ENCODE measurements around the gene ECSCR. TPM values are rescaled to one million over a fixed set of nuclear protein-coding genes. Genes with fewer than 3 reads are reported as not detected.
A peak's percentile ranks its signal among the peaks of the same experiment; 100 is the strongest.
"Not testable (repeated sequence)": the region's sequence is repeated elsewhere in the genome, so short reads cannot be mapped to it uniquely, and the experiment has no call there.

Gene ECSCR
- total RNA-seq, 1 donor from 2014 or later = 406 TPM

DNA sequence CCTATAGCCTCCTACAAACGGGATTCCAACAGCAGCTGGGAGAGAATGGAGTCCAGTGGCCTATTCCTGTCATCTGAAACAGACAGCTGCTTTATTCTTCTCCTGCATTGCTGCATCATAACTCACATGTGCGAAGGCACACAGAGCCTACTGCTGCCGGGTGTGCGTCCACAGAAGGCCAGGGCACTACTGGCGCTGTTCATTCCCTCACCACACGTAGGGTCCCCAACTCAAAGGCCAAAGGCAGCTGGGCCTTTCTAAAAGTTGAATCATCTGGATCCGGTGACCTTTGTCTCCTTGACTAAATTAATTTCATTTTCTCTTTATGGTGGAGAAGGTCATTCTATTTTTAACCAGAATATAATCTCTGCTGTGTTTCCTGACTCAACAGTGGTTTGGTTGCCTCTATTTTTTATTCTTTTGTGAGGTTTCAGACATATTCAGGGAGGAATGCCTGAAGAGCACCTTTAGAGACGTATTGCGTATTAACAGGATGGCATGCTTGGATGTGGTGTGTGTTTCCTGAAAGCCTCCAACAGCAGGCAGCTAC is 47.9 kb downstream of the ECSCR start:
- DNase-seq (ENCODE audit: low read depth in 2 of 2) = peak; percentile 37 to 38

DNA sequence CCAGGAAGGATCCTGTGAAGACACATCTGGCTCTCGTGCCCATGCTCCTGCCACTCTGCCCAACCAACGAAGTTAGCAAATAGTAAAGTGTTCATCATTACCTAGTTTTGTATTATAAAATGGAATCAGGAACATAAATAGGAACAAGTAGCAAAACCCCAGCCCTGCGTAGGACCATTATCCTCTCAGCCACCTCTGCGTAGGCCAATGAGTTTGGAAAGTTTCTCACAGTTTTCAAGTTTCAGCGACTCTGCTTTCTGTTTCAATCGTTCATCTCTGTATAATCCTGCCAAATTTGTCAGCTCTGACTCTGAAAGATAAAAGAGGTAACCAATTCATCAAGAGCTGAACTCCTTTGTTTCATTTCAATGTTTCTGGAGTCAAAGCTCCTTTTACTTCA is 48.6 kb downstream of the ECSCR start:
- no peak for DNase-seq (ENCODE audit: low read depth in 2 of 2)

DNA sequence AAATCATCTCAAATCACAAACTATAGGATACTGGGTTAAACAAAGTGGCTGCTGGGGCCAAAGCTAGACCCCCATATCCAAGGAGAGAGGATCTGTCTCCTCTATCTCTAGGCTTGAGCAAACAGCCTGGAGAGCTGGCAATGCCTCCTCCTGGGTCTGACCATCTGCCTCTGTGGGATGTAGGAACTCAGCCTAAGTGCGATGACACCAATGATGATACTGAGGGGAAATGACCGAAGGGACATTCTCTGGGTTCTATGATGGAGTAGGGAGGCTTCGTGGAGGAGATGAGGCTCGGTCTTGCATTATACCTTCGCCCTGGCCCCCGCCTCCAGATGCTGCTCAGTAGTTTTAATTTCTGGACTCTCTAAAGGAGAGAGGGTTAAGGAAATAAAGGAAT is 49.4 kb downstream of the ECSCR start:
- DNase-seq (ENCODE audit: low read depth in 2 of 2) = no peak

DNA sequence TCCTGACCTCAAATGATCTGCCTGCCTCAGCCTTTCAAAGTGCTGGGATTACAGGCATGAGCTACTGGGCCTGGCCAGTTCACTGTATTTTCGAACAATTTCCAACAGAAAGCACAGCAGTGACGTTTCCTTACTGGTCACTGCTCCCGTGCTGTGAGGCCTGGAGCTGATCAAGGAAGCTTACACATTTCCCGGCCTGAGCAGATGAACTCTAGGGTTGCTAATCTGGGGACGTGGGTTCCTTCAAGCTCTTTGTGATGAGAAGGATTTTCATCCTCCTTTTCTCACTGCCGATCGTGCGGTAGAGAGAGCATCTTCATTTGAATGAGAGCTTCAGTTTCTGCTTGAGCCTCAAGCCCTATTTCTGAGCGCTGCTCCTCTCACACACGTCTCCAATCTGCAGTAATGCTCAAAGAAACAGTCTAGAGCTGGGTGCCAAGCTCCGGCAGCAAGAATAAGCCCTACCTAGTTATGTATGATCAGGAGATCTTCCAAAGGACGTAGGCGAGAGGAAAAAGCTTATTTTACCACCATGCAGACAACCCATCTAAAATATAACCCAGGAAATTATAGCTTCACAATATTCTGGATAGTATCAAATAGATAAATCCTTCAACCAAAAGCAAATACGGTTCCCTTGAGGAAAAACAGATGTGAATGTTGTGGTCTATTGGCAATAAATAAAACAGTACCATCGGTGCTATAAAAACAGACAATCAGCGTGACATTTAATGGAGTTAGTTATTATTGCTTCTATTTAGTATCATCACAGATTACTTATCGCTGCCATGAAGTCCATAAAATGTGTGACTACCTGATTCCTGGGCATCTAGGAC is 51.3 kb downstream of the ECSCR start:
- DNase-seq (ENCODE audit: low read depth in 2 of 2) = no peak

DNA sequence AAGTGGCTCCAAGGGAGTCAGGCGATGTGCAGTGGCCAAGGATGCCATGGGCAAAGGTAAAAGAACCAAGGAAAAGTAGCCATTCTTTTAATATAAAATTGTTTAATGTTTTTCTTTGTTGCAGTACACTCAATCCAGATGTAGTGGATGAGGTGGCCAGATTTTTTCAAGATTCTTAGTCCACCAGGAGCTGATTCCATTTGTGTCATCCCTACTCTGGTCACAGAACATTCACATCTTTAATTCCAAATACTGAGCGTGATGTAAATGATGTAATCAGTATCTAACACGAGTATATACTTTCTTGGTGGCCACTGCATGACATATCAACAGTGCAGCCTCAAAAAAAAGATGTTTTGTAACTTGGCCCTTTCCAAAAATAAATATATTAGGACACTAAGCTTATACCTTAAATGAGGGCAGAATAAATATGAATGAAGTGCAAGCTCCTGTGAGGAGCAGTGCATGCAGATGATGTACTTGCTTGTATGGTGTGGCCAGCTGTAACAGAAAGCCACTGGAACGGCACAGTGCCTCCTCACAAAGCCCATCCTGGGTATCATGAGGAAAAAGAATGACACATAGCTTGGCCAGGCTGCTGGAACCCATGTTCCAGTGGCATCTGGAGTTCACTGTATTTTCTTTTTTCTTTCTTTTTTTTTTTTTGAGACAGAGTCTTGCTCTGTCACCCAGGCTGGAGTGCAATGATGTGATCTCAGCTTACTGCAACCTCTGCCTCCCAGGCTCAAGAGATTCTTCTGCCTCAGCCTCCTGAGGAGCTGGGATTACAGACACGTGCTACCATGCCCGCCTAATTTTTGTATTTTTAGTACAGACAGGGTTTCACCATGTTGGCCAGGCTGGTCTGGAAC is 52.2 kb downstream of the ECSCR start:
- no peak for DNase-seq (ENCODE audit: low read depth in 2 of 2)

DNA sequence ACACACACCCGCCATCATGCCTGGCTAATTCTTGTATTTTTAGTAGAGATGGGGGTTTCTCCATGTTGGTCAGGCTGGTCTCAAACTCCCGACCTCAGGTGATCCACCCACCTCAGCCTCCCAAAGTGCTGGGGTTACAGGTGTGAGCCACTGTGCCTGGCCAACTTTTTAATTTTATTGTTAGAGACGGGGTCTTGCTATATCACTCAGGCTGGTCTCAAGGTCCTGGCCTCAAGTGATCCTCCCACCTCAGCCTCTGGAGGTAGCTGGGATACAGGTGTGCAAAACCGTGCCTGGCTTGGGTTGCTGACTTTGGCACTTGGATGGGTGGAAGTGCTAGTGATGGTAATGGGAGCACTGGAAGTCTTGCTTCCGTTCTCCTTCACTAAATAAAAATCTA is 53.4 kb downstream of the ECSCR start:
- not testable (repeated sequence) for DNase-seq (ENCODE audit: low read depth in 2 of 2)

DNA sequence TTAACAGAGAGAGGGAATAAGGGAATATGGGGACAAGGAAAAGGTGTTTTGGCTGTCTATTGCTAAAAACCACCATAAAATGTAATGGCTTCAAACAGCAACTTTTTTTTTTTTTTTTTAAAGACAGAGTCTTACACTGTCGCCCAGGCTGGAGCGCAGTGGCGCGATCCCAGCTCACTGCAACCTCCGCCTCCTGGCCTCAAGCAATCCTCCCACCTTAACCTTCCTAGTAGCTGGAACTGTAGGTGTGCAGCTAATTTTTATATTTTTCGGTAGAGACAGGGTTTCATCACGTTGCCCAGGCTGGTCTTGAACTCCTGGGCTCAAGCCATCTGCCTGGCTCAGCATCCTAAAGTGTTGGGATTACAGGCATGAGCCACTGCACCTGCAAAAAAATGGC is 54.4 kb downstream of the ECSCR start:
- no peak for DNase-seq (ENCODE audit: low read depth in 2 of 2)

DNA sequence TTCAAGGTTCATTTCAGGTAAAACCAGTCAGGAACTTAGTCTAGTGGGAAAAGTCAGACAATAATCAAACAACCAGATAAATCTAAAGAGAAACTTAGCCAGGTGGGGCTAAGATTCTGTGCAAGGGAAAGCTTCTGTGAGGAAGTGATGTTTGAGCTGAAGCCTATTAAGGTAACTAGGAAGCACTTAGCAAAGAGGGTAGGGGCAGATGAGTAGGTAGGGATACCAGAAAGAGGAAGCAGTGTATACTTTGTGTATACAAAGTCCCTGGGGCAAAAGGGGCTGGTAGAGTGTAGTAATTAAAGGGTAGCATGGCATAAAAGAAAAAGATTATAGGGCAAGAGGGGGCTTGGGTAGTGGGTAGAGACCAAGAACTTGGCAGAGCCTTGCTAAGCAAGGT is 55.0 kb downstream of the ECSCR start:
- DNase-seq (ENCODE audit: low read depth in 2 of 2) = no peak

DNA sequence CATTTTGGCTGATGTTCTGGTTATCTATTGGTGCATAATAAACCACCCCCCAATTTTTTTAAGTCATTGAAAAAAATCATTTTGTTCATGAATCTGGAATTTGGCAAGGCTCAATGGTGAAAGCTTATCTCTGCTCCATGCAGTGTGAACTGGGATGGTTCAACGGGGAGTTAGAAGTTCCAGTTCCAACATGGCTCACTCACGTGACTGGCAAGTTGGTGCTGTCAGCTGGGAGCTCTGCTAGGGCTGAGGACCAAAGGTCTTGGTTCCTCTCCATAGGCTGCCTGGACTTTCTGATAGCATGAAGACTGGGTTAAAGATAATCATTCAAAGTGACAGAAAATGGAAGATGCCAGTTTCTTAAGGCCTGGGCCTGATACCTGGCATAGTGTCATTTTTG is 55.6 kb downstream of the ECSCR start:
- no peak for DNase-seq (ENCODE audit: low read depth in 2 of 2)

DNA sequence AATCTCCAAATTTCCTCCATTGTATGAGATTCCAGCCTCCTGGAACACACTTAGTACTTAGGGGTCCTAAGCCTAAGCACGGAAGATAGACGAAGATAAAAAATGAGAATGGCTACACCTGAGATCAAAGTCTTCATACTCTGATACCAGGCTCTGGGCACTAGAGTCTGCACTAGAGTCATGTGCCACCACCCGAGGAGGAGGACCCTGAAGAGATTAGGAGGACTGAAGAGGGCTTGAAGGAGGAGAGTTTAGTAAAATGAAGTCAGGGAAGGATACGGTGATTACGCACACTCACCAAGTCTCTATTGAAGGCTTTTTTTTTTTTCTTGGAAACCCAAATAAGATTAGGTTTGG is 58.1 kb downstream of the ECSCR start:
- DNase-seq (ENCODE audit: low read depth in 2 of 2) = no peak

DNA sequence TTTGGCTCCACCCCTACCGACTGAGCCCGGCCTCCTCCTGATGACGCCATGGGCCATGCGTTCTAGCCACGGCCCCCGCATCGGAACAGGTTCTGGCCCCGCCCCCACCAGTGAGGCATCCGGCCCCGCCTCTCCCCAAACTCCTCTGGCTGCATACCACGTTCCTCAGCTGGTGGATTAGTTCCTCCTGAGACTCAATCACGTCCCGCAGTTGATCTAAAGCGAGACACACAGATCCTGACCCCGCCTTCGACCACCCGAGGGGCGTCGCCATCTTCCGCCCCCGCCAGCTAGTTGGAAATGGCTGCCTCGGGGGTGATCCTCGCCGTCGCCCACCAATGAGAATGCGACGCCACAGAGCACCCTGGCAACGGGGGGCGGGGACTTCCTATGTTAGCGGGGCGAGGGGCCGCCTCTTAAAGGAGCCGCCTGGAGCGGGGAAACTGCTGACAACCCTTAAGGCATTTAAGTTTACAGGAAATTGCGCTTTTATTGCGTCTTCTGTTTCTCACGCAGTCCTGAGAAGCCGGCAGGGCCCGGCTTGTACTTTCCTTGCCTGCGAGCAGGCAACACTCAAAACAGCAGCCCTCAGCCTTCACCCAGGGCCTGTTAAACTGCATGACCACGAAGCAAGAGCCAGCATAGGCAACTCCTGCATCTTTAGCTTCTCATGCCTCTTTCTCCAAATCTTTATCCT is 58.6 kb downstream of the ECSCR start, which contains the start of gene SPATA24:
SPATA24 (minus strand) TSS at position 303 of the 697 bp plus-strand sequence; CDS start at position 274, 29 bp downstream.
- peak; percentile 79 to 97 for DNase-seq (ENCODE audit: low read depth in 2 of 2)

DNA sequence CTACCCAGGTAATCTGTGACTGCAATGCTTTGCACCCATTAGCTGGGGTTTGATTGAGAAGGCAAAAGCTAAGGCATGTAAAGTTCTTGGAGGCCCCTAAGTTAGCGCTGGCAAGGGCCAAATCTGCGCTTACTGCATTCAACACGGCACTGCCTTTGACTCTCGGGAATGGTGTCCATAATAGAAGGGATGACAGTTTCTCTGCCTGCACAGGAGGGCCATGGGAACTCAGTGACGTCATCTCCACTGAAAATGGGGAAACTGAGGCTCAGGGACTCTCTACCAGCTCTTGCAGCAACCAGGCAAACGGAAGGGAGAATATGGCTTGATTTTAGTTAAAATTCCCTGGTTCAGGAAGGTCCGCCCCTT is 59.1 kb downstream of the ECSCR start:
- DNase-seq (ENCODE audit: low read depth in 2 of 2) = no peak

DNA sequence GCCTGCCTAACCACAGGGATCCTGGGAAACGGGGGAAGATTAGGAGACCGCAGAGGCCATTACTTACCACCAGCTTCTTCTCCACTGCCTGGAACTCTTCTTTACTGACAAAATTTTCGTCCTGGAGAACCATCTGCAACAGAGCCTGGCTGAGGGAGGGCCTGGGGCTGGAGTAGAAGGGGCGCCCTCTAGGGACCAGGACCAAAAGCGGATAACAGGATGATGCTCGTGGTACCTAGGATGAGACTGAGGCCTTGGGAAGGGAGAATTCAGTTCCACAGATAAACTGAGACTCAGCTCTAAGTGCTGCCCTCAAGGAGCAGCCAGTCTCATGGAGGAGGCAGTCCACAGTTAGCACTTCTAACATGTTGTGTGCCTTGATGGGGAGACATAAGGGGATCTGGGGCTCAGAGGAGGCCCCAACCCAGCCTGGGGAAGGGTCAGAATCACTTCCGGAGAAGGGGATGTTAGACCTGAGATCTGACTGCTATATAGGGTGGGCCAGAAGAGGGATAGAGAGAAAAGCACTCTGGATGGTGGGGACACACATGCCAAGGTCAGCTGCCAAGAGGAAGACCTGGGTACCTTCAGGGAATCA is 59.9 kb downstream of the ECSCR start:
- peak in 1 of 2 donors; percentile 44 for DNase-seq (ENCODE audit: low read depth in 2 of 2)

DNA sequence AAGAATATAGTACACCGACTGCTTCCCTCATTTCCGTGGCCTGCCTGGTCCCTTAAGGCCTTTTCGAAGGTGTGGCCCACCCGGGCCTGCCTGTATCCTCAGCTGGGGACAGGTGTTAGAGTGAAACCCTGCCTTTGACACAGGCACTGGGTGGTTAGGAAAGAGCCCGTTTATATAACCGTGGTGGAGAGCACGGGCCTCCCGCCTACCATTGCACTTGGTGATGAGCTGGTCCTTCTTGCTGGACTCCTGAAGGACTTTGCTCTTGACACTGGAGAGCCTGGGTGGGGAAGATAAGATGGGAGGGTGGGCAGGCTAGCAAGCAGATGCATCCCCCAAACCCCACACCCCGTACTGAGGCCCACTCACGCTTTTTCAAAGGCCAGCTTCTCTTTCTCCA is 61.0 kb downstream of the ECSCR start:
- no peak for DNase-seq (ENCODE audit: low read depth in 2 of 2)

DNA sequence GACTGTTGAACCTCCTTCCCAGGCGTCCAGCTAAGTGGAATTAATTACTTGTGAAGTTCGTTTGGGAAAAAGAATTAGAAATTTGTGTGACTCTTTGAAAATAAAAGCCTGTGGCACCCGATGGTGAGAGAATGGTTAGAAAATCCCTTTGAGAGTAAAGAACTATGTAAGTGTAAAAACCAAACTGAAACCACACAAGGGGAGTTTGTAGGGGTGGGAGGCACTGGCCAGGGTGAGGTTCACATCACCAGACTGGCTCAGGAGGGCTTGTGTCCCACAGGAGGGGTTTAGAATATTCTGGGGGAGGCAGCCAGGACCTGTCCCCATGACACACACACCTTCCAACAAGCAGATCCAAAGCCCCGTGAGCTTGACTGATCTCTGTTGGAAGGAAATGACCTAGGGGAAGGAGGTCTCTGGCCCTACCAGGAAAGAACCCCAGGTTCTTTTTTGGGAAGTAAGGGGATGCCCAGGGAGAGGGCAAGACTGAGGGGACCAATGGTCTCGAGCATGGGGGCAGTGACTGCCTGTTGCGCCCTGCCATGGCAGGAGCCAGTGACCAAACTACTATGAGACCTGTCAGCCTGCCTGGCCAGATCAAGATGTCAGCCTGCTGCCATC is 62.9 kb downstream of the ECSCR start:
- no peak for DNase-seq (ENCODE audit: low read depth in 2 of 2)

Other genes starting within 250 kb of the ECSCR start
- 152 and 212 TPM in 2 replicates for gene MATR3, start 169.0 kb downstream of the ECSCR start, total RNA-seq
- gene PAIP2, start 120.9 kb downstream of the ECSCR start, total RNA-seq = 76.1 and 78.3 TPM in 2 replicates
- gene SLC23A1, start 79.4 kb downstream of the ECSCR start, total RNA-seq = under 0.01 TPM in 1 of 2 replicates, not detected in the other
- gene MZB1, start 72.8 kb downstream of the ECSCR start, total RNA-seq = 0.13 TPM in 1 of 2 replicates, not detected in the other
- 3.1 and 5.1 TPM in 2 replicates for gene PROB1, start 67.6 kb downstream of the ECSCR start, total RNA-seq
- gene SPATA24, start 58.7 kb downstream of the ECSCR start, total RNA-seq = 6.6 and 8.1 TPM in 2 replicates
- 5.9 TPM in 2 replicates for gene DNAJC18, start 23.2 kb downstream of the ECSCR start, total RNA-seq
- under 0.01 TPM in 1 of 2 replicates, not detected in the other for gene SMIM33, start 8.3 kb upstream of the ECSCR start, total RNA-seq
- gene STING1, start 20.0 kb upstream of the ECSCR start, total RNA-seq = 34.8 and 54.0 TPM in 2 replicates
- gene UBE2D2, start 98.6 kb upstream of the ECSCR start, total RNA-seq = 53.4 and 53.9 TPM in 2 replicates
- gene CXXC5, start 185.6 kb upstream of the ECSCR start, total RNA-seq = 41.1 and 71.3 TPM in 2 replicates